Ishikawa (cell line): Measurements from ENCODE around the gene DNAAF8.

Experiments used
- CEBPB ChIP-seq: IDR thresholded peaks from 2 replicates; pipeline ENCODE4 v1.6.1; 2012
- CREB1 ChIP-seq: IDR thresholded peaks from 2 replicates; pipeline ENCODE4 v1.6.1; 2012; ENCODE audit warnings: low read depth
- EGR1 ChIP-seq: IDR thresholded peaks from 2 replicates; pipeline ENCODE4 v1.6.1; 2012
- EP300 ChIP-seq: IDR thresholded peaks from 2 replicates; pipeline ENCODE4 v1.6.1; 2012; ENCODE audit warnings: borderline replicate concordance
- FOXM1 ChIP-seq: IDR thresholded peaks from 2 replicates; pipeline ENCODE4 v1.6.1; 2012; ENCODE audit warnings: low read depth, borderline replicate concordance
- MAX ChIP-seq: IDR thresholded peaks from 2 replicates; pipeline ENCODE4 v1.6.1; 2012
- NFIC ChIP-seq: IDR thresholded peaks from 2 replicates; pipeline ENCODE4 v1.6.1; 2012
- RAD21 ChIP-seq: IDR thresholded peaks from 2 replicates; pipeline ENCODE4 v1.6.1; 2012; ENCODE audit warnings: low read depth
- REST ChIP-seq: IDR thresholded peaks from 2 replicates; pipeline ENCODE4 v1.6.1; 2012; ENCODE audit warnings: low read depth, mild to moderate bottlenecking
- TAF1 ChIP-seq: IDR thresholded peaks from 2 replicates; pipeline ENCODE4 v1.6.1; 2012; ENCODE audit warnings: low read depth, mild to moderate bottlenecking
- TCF12 ChIP-seq: IDR thresholded peaks from 2 replicates; pipeline ENCODE4 v1.6.1; 2012; ENCODE audit warnings: low read depth
- TEAD4 ChIP-seq: IDR thresholded peaks from 2 replicates; pipeline ENCODE4 v1.6.1; 2012
- USF1 ChIP-seq: IDR thresholded peaks from 2 replicates; pipeline ENCODE4 v1.6.1; 2012
- YY1 ChIP-seq: IDR thresholded peaks from 2 replicates; pipeline ENCODE4 v1.6.1; 2012; ENCODE audit warnings: low read depth
- ZBTB7A ChIP-seq: IDR thresholded peaks from 2 replicates; pipeline ENCODE4 v1.6.1; 2012; ENCODE audit warnings: low read depth

The DNAAF8 gene

GRCh38 chr16:4762205-4762604 lies 27.9 kb downstream of the DNAAF8 start:
- TF ChIP-seq EGR1: no peak
- TF ChIP-seq ZBTB7A: no peak
- TF ChIP-seq NFIC: no peak
- TF ChIP-seq RAD21: no peak
- TF ChIP-seq TAF1: no peak
- no peak for TF ChIP-seq FOXM1
- no peak for TF ChIP-seq REST
- no peak for TF ChIP-seq CREB1
- no peak for TF ChIP-seq TCF12
- no peak for TF ChIP-seq USF1
- no peak for TF ChIP-seq MAX

- no peak for TF ChIP-seq TCF12
- no peak for TF ChIP-seq CREB1
- no peak for TF ChIP-seq EGR1
- TF ChIP-seq ZBTB7A: no peak
- no peak for TF ChIP-seq TEAD4
- TF ChIP-seq YY1: no peak
- TF ChIP-seq EP300: no peak
- TF ChIP-seq REST: no peak
- TF ChIP-seq CEBPB: no peak
- TF ChIP-seq RAD21: no peak
- no peak for TF ChIP-seq FOXM1
- TF ChIP-seq MAX: no peak
- TF ChIP-seq USF1: no peak
- no peak for TF ChIP-seq NFIC
- no peak for TF ChIP-seq TAF1
Observed at GRCh38 chr16:4763791-4764190, 29.5 kb downstream of the DNAAF8 start.

- no peak for TF ChIP-seq EP300
- TF ChIP-seq NFIC: no peak
- no peak for TF ChIP-seq ZBTB7A
- TF ChIP-seq USF1: no peak
- no peak for TF ChIP-seq FOXM1
- no peak for TF ChIP-seq TEAD4
- TF ChIP-seq EGR1: no peak
- no peak for TF ChIP-seq YY1
- TF ChIP-seq MAX: no peak
- no peak for TF ChIP-seq RAD21
- no peak for TF ChIP-seq REST
- no peak for TF ChIP-seq CEBPB
- TF ChIP-seq CREB1: no peak
- TF ChIP-seq TCF12: no peak
- TF ChIP-seq TAF1: no peak
Observed at GRCh38 chr16:4765511-4766474, 31.5 kb downstream of the DNAAF8 start.
